Inferior parietal cortex (tissue), 1 donor: ENCODE data around the gene PTH2.
"Not testable (repeated sequence)": the region's sequence is repeated elsewhere in the genome, so short reads cannot be mapped to it uniquely, and the experiment has no call there.

Source experiments
- DNase-seq: peaks from one replicate; pipeline ENCODE4 v3.0.0-alpha.2; 2016; ENCODE audit errors: extremely low spot score

Gene PTH2

DNA sequence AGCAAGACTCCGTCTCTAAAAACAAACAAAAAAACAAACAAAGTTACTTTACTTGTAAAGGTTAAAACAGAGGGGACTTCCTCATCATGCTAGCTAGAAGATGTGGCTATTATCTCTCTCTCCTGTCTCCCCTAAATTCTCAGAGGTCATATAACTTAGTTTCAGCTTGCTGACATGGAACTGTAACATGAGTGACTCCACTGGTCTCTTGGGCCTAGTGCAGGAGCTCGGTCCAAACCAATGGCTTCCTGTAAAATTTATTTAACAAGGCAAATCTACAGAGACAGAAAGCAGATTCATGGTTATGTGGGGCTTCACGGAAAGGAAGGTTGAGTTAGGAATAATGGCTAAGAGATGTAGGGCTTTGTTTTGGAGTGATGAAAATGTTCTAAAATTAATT lies 44.7 kb downstream of the PTH2 start:
- no peak for DNase-seq

DNA sequence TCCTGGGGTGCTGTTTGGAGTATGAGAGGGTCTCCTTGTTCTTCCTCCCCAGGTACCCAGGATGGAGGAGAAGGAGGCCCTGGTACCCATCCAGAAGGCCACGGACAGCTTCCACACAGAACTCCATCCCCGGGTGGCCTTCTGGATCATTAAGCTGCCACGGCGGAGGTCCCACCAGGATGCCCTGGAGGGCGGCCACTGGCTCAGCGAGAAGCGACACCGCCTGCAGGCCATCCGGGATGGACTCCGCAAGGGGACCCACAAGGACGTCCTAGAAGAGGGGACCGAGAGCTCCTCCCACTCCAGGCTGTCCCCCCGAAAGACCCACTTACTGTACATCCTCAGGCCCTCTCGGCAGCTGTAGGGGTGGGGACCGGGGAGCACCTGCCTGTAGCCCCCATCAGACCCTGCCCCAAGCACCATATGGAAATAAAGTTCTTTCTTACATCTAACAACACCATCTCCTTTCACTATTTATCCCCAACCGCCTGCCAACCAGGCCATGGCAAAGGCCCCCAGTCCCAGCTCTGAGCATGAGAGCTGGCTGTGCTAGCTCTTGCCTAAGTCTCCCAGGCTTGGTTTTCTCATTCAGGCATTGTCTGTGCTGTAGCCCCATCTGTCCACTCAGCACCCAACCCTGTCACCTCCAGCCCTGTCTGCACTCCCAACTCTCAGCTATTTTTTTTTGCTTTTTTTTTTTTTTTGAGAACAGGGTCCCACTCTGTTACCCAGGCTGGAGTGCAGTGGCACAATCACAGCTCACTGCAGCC lies 48.4 kb downstream of the PTH2 start:
- DNase-seq, result no peak

DNA sequence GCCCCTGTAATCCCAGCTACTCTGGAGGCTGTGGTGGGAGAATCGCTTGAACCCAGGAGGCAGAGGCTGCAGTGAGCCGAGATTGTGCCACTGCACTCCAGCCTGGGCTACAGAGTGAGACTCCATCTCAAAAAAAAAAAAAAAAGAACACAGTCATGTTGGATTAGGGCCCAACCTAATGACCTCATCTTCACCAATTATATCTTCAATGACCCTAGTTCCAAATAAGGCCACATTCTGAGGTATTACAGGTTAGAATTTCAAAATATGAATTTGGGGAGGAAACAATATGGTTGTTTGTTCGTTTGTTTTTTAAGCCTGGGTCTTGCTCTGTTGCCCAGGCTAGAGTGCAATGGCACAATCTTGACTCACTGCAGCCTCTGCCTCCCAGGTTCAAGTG lies 50.1 kb downstream of the PTH2 start:
- not testable (repeated sequence) for DNase-seq
